OCI-LY1 (cell line): Measurements from ENCODE around the gene SLC1A2.

Experiments
- H2AFZ ChIP-seq: fragments of 200-600 bp; sonication (generic), shearing (Covaris generic); 2 replicates; pipeline ENCODE4 v1.6.0; 2014; ENCODE audit warnings: antibody characterized with exemption, mild to moderate bottlenecking, low read length
- H3F3A ChIP-seq: fragments of 200-600 bp; sonication (generic), shearing (Covaris generic); 2 replicates; pipeline ENCODE4 v1.6.0; 2014; ENCODE audit warnings: mild to moderate bottlenecking, antibody characterized with exemption, low read length, moderate library complexity; ENCODE audit not compliant: insufficient read depth
- H3K27ac ChIP-seq: fragments of 200-600 bp; sonication (generic); 2 replicates; pipeline ENCODE4 v1.5.1; 2014; ENCODE audit warnings: low read length, mixed run types, mild to moderate bottlenecking, low read depth; ENCODE audit not compliant: poor library complexity, severe bottlenecking
- H3K27me3 ChIP-seq: fragments of 200-600 bp; sonication (generic); 2 replicates; pipeline ENCODE4 v1.6.0; 2014; ENCODE audit warnings: antibody characterized with exemption, mild to moderate bottlenecking, low read length, moderate library complexity; ENCODE audit not compliant: insufficient read depth
- H3K36me3 ChIP-seq: fragments of 200-600 bp; sonication (generic); 2 replicates; pipeline ENCODE4 v1.6.1; 2014; ENCODE audit warnings: mild to moderate bottlenecking, antibody characterized with exemption, low read length, moderate library complexity, mixed read lengths; ENCODE audit not compliant: insufficient read depth
- H3K4me1 ChIP-seq: fragments of 200-600 bp; sonication (generic); 2 replicates; pipeline ENCODE4 v1.5.1; 2014; ENCODE audit warnings: mild to moderate bottlenecking, low read length, moderate library complexity; ENCODE audit not compliant: insufficient read depth, severe bottlenecking
- H3K4me2 ChIP-seq: fragments of 200-600 bp; sonication (generic), shearing (Covaris generic); 2 replicates; pipeline ENCODE4 v1.6.1; 2014; ENCODE audit warnings: low read length
- H3K4me3 ChIP-seq: fragments of 200-600 bp; sonication (generic); 2 replicates; pipeline ENCODE4 v1.5.1; 2014; ENCODE audit warnings: low read length, low read depth, mild to moderate bottlenecking, mixed read lengths; ENCODE audit not compliant: poor library complexity, severe bottlenecking
- H3K79me2 ChIP-seq: fragments of 200-600 bp; shearing (Covaris generic); 2 replicates; pipeline ENCODE4 v1.6.1; 2016; ENCODE audit warnings: mixed run types, low read length, mixed read lengths; ENCODE audit not compliant: insufficient read depth
- H3K9ac ChIP-seq: fragments of 200-600 bp; sonication (generic), shearing (Covaris generic); 2 replicates; pipeline ENCODE4 v1.6.1; 2014; ENCODE audit warnings: mild to moderate bottlenecking, low read length, mixed read lengths
- H3K9me2 ChIP-seq: fragments of 200-600 bp; sonication (generic), shearing (Covaris generic); 2 replicates; pipeline ENCODE4 v1.6.1; 2014; ENCODE audit warnings: low read depth, mild to moderate bottlenecking, low read length, mixed read lengths
- H3K9me3 ChIP-seq: fragments of 200-600 bp; shearing (Covaris generic); 2 replicates; pipeline ENCODE4 v1.6.1; 2014; ENCODE audit warnings: low read length, mixed read lengths
- H4K20me1 ChIP-seq: fragments of 200-600 bp; sonication (generic), shearing (Covaris generic); 2 replicates; pipeline ENCODE4 v1.6.0; 2016; ENCODE audit warnings: mild to moderate bottlenecking, low read length; ENCODE audit not compliant: insufficient read depth
- EZH2 ChIP-seq: fragments of 200-600 bp; sonication (generic), shearing (Covaris generic); IDR thresholded peaks from 2 replicates; pipeline ENCODE4 v1.8.0; 2017; ENCODE audit warnings: borderline replicate concordance, mixed run types, mild to moderate bottlenecking, antibody characterized with exemption, low read length, moderate library complexity, mixed read lengths
- TF ChIP-seq, protein P1 (sequence below): fragments of 200-600 bp; sonication (generic), shearing (Covaris generic); IDR thresholded peaks from 2 replicates; pipeline ENCODE4 v1.5.1; 2017; ENCODE audit warnings: mild to moderate bottlenecking, antibody characterized with exemption, low read length, moderate library complexity, mixed read lengths

Gene SLC1A2

DNA sequence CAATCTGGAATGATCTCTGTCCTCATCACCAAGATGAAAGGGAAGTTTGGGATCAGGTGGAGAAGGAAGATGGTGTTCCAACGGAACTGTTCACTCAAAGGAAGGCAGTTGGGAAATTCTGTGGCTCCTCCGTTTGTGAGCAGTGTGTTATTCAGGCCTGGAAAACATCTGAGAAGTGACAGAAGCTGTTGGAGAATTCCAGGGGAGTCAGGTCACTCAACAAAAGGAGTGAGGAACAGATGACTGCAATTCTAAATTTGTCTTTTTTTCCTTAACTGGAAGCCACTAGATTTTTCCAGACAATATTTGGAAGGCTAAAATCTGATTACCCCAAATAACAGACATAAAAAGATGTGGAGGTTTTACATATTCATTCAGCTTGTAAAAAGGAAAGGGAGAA lies 172.6 kb downstream of the SLC1A2 start:
- H3K27ac ChIP-seq, result no peak overlapping the region
- H3K4me3 ChIP-seq, result no peak overlapping the region
- H3K4me1 ChIP-seq, result no peaks in the 10 kb centered on the region
- H3K79me2 ChIP-seq, result no peaks in the 10 kb centered on the region
- H3K4me2 ChIP-seq, result no peak overlapping the region
- no peaks in the 10 kb centered on the region for H3K27me3 ChIP-seq
- no peak overlapping the region for H3K9ac ChIP-seq
- H4K20me1 ChIP-seq, result no peaks in the 10 kb centered on the region
- no peaks in the 10 kb centered on the region for H3F3A ChIP-seq
- H3K36me3 ChIP-seq, result no peaks in the 10 kb centered on the region
- H3K9me2 ChIP-seq, result no peaks in the 10 kb centered on the region
- no peaks in the 10 kb centered on the region for H3K9me3 ChIP-seq
- no peak for TF ChIP-seq EZH2
- TF ChIP-seq, protein P1, sequence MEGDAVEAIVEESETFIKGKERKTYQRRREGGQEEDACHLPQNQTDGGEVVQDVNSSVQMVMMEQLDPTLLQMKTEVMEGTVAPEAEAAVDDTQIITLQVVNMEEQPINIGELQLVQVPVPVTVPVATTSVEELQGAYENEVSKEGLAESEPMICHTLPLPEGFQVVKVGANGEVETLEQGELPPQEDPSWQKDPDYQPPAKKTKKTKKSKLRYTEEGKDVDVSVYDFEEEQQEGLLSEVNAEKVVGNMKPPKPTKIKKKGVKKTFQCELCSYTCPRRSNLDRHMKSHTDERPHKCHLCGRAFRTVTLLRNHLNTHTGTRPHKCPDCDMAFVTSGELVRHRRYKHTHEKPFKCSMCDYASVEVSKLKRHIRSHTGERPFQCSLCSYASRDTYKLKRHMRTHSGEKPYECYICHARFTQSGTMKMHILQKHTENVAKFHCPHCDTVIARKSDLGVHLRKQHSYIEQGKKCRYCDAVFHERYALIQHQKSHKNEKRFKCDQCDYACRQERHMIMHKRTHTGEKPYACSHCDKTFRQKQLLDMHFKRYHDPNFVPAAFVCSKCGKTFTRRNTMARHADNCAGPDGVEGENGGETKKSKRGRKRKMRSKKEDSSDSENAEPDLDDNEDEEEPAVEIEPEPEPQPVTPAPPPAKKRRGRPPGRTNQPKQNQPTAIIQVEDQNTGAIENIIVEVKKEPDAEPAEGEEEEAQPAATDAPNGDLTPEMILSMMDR, result no peak
- H2AFZ ChIP-seq, result no peak overlapping the region

DNA sequence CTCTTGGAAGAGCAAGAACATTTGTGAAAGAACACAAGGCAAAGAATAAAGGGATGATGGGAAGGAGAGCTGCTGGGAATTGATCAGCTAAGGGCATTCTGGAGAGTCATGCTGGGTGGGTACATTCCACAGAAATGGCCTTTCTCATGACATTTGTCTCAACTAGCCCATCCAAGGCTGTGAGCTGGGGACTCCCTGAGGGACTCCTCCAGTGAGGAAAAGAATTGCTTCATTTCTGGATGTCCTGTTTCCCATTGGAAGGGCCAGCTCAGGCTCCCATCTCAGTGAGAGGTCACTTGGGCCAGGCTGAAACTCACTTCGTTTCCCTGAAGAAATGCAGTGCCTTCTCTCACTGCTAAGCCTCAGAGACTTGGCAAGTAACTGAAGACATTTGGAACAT lies 173.6 kb downstream of the SLC1A2 start:
- H3K36me3 ChIP-seq, result no peaks in the 10 kb centered on the region
- TF ChIP-seq, protein P1, result no peak
- no peak for TF ChIP-seq EZH2
- no peaks in the 10 kb centered on the region for H3K79me2 ChIP-seq
- H3K9me3 ChIP-seq, result no peaks in the 10 kb centered on the region
- H3F3A ChIP-seq, result no peaks in the 10 kb centered on the region
- H4K20me1 ChIP-seq, result no peaks in the 10 kb centered on the region
- no peaks in the 10 kb centered on the region for H3K9me2 ChIP-seq
- no peak overlapping the region for H3K9ac ChIP-seq
- no peak overlapping the region for H3K4me3 ChIP-seq
- H3K4me1 ChIP-seq, result no peaks in the 10 kb centered on the region
- no peak overlapping the region for H3K27ac ChIP-seq
- no peaks in the 10 kb centered on the region for H3K27me3 ChIP-seq
- H3K4me2 ChIP-seq, result no peak overlapping the region
- no peak overlapping the region for H2AFZ ChIP-seq

DNA sequence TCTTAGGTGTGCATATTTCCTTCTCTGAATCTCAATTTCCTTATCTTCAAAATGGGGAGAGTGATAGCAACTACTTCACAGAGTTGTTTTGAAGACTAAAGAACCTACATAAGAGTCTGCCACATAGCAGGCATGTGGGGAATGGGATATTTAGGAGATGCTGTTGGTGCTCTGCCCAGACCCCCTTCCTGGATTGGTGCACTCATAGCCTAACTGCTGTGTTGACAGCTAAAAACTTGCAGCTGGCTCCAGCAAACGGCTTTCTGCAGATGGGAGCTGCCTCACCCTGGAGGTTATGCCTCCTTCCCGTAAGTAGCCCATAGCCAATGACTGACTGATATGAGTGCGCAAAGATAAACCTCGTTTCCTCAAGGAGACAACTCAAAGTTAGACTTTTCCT lies 174.3 kb downstream of the SLC1A2 start:
- Histone ChIP-seq H3K4me3 (no peak overlapping the region), H3K4me1 (no peaks in the 10 kb centered on the region), H3F3A (no peaks in the 10 kb centered on the region), H2AFZ (no peak overlapping the region), H3K4me2 (no peak overlapping the region), H3K36me3 (no peaks in the 10 kb centered on the region), H3K9me3 (no peaks in the 10 kb centered on the region), H3K27me3 (no peaks in the 10 kb centered on the region), H3K9ac (no peak overlapping the region), H3K27ac (no peak overlapping the region), H4K20me1 (no peaks in the 10 kb centered on the region), H3K79me2 (no peaks in the 10 kb centered on the region), H3K9me2 (no peaks in the 10 kb centered on the region)
- TF ChIP-seq EZH2, result no peak
- TF ChIP-seq, protein P1, result no peak
